Cardiac muscle cell (in vitro differentiated cells and primary cell): Measurements from ENCODE around the gene OPRL1. TPM values are rescaled to one million over a fixed set of nuclear protein-coding genes. Genes with fewer than 3 reads are reported as not detected.
"Not testable (repeated sequence)": the region's sequence is repeated elsewhere in the genome, so short reads cannot be mapped to it uniquely, and the experiment has no call there.

Experiments
- DNase-seq, 2 donors: peaks; one replicate each; pipeline versions ENCODE4 v3.0.0 to v3.0.0-alpha.2; 2010 to 2017; ENCODE audit warnings: low read depth in 1 of 2, low spot score in 1 of 2
- H3K27ac ChIP-seq: fragments of 200-600 bp; sonication (generic); 2 replicates; pipeline ENCODE4 v1.5.1; 2016
- H3K27me3 ChIP-seq: fragments of 200-600 bp; sonication (generic); 2 replicates; pipeline ENCODE4 v1.6.0; 2016; ENCODE audit warnings: control low read depth
- H3K36me3 ChIP-seq: fragments of 200-600 bp; sonication (generic); 2 replicates; pipeline ENCODE4 v1.5.1; 2016; ENCODE audit warnings: control low read depth
- H3K4me1 ChIP-seq: fragments of 200-600 bp; sonication (generic); 2 replicates; pipeline ENCODE4 v1.8.1; 2017; ENCODE audit warnings: low read depth, mild to moderate bottlenecking, mixed run types
- H3K4me3 ChIP-seq: fragments of 200-600 bp; sonication (generic); 2 replicates; pipeline ENCODE4 v1.5.1; 2016; ENCODE audit warnings: mild to moderate bottlenecking
- H3K9me3 ChIP-seq: fragments of 200-600 bp; sonication (generic); 2 replicates; pipeline ENCODE4 v1.5.1; 2017; ENCODE audit warnings: low read depth, mild to moderate bottlenecking, control low read depth
- CTCF ChIP-seq: IDR thresholded peaks from 2 replicates; pipeline ENCODE4 v1.5.1; 2012; ENCODE audit warnings: low read depth, mild to moderate bottlenecking, low read length
- polyA plus RNA-seq: library from polyadenylated mRNA; unstranded; fragments of >200 nt; fragmentation: Nextera tagmentation; extraction: Ambion mirVana; gene quantifications from 2 replicates; pipeline ENCODE4 v1.2.1, GENCODE V29; 2016
- total RNA-seq: library from RNA; depleted of rRNA; stranded (reverse); fragments of >200 nt; gene quantifications from 2 replicates; pipeline ENCODE4 v1.2.3, GENCODE V29; 2016

Gene OPRL1
- total and polyA plus RNA-seq, 2 experiments from 2014 or later: 2.1 to 9.6 TPM

- no peaks in the 10 kb centered on the region for H3K36me3 ChIP-seq
- H3K4me3 ChIP-seq: no peak overlapping the region
- DNase-seq: no peak
- no peak overlapping the region for H3K27ac ChIP-seq
- H3K9me3 ChIP-seq: no peaks in the 10 kb centered on the region
- peaks cover 10% of the 10 kb centered on the region for H3K27me3 ChIP-seq
- no peaks in the 10 kb centered on the region for H3K4me1 ChIP-seq
- TF ChIP-seq CTCF: no peak
Observed at GRCh38 chr20:64119301-64119680, 39.4 kb downstream of the OPRL1 start.

GRCh38 chr20:64119681-64120341 lies 39.9 kb downstream of the OPRL1 start:
- Histone ChIP-seq H3K27ac (no peak overlapping the region), H3K9me3 (no peaks in the 10 kb centered on the region), H3K4me3 (no peak overlapping the region), H3K36me3 (no peaks in the 10 kb centered on the region), H3K27me3 (peaks cover 10% of the 10 kb centered on the region), H3K4me1 (no peaks in the 10 kb centered on the region)
- no peak for DNase-seq
- no peak for TF ChIP-seq CTCF

GRCh38 chr20:64121586-64121985 lies 41.7 kb downstream of the OPRL1 start:
- H3K27ac ChIP-seq: no peak overlapping the region
- no peaks in the 10 kb centered on the region for H3K36me3 ChIP-seq
- no peak overlapping the region for H3K4me3 ChIP-seq
- no peaks in the 10 kb centered on the region for H3K9me3 ChIP-seq
- no peak for TF ChIP-seq CTCF
- peaks cover 10% of the 10 kb centered on the region for H3K27me3 ChIP-seq
- DNase-seq: no peak
- H3K4me1 ChIP-seq: no peaks in the 10 kb centered on the region

- H3K4me3 ChIP-seq, DNase-seq, H3K4me1 ChIP-seq, H3K9me3 ChIP-seq, H3K36me3 ChIP-seq, H3K27ac ChIP-seq: not testable (repeated sequence)
- peaks cover 10% of the 10 kb centered on the region for H3K27me3 ChIP-seq
Observed at GRCh38 chr20:64122927-64123326, 43.0 kb downstream of the OPRL1 start.

GRCh38 chr20:64123517-64123916 lies 43.6 kb downstream of the OPRL1 start:
- H3K9me3 ChIP-seq, H3K27ac ChIP-seq, H3K4me3 ChIP-seq, DNase-seq, H3K4me1 ChIP-seq, H3K36me3 ChIP-seq: not testable (repeated sequence)
- H3K27me3 ChIP-seq: peaks cover 10% of the 10 kb centered on the region

- Histone ChIP-seq H3K4me1 (no peaks in the 10 kb centered on the region), H3K27ac (no peak overlapping the region), H3K4me3 (no peak overlapping the region), H3K36me3 (no peaks in the 10 kb centered on the region), H3K9me3 (no peaks in the 10 kb centered on the region), H3K27me3 (no peaks in the 10 kb centered on the region)
- TF ChIP-seq CTCF: no peak
- DNase-seq: no peak
Observed at GRCh38 chr20:64129146-64129782, 49.4 kb downstream of the OPRL1 start.
